ENCODE results near the gene SWI5. TPM values are rescaled to one million over a fixed set of nuclear protein-coding genes. Genes with fewer than 3 reads are reported as not detected.

The SWI5 gene
- total RNA-seq, 4 donors from 2014 or later: 18.5 to 50.2 (median 49.2) TPM

DNA sequence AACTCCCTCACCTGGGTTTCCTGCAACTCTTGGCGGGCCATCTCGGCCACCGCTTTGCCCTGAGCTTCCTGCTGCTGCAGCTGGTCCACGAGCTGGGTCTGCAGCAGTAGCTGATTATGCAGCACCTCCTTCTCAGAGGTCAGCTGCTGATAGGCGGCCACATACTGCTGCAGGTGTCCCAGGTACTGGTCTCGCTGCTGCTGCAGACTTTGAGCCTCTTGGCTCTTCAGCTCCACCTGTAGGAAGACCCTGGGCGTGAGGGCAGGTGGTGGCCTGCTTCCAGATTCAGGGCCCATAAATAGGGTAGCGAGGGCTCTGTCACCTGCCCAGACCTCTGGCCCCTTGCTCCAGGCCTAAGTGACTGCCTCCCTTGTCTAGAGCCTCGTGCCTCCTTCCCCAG is 16.9 kb upstream of the SWI5 start:
- Histone ChIP-seq H3K36me3 (peaks cover 62 to 65% of the 10 kb centered on the region in 2 donors), H3K4me1 (no peaks in the 10 kb centered on the region), H3K9me3 (no peaks in the 10 kb centered on the region), H3K27me3 (no peaks in the 10 kb centered on the region), H3K27ac (no peak overlapping the region), H3K4me3 (replicated peaks in 1 of 3) (no peak overlapping the region)
- WGBS, 2 donors: 93 to 97% methylated on average over 5 to 9 of the region's 9 CpGs
- DNase-seq: no peak
- TF ChIP-seq, protein P1, sequence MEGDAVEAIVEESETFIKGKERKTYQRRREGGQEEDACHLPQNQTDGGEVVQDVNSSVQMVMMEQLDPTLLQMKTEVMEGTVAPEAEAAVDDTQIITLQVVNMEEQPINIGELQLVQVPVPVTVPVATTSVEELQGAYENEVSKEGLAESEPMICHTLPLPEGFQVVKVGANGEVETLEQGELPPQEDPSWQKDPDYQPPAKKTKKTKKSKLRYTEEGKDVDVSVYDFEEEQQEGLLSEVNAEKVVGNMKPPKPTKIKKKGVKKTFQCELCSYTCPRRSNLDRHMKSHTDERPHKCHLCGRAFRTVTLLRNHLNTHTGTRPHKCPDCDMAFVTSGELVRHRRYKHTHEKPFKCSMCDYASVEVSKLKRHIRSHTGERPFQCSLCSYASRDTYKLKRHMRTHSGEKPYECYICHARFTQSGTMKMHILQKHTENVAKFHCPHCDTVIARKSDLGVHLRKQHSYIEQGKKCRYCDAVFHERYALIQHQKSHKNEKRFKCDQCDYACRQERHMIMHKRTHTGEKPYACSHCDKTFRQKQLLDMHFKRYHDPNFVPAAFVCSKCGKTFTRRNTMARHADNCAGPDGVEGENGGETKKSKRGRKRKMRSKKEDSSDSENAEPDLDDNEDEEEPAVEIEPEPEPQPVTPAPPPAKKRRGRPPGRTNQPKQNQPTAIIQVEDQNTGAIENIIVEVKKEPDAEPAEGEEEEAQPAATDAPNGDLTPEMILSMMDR (IDR thresholded peaks at IDR 0.05): no peak
- no peak for TF ChIP-seq POLR2A (IDR thresholded peaks at IDR 0.05)
- intact Hi-C loops (cut with DNase I): no loop called here

DNA sequence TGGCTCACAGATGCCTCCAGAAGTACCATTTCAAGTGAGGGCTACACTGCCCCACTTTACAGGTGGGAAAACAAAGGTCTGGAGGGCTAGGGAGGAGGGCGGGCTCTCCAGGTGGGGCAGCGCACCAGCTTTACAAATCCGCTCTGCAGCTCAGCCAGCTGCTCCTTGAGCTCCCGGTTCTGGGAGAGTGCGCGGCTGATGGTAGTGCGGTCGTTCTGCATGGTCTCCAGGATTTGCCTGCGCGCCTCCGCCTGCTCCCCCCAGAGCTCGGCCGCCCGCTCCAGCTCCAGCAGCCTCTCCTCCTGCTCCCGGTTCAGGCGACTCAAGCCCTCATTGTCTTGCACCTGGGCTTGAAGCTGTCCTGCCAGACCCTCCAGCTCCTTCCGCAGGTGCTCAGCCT is 15.7 kb upstream of the SWI5 start:
- no peaks in the 10 kb centered on the region for H3K4me1 ChIP-seq
- TF ChIP-seq POLR2A (IDR thresholded peaks at IDR 0.05): no peak
- TF ChIP-seq, protein P1 (IDR thresholded peaks at IDR 0.05): no peak
- no peaks in the 10 kb centered on the region for H3K9me3 ChIP-seq
- peaks cover 64 to 72% of the 10 kb centered on the region in 2 donors for H3K36me3 ChIP-seq
- no peaks in the 10 kb centered on the region for H3K27me3 ChIP-seq
- H3K4me3 ChIP-seq (replicated peaks in 1 of 3): no peak overlapping the region
- no peak for DNase-seq
- intact Hi-C loops (cut with DNase I): no loop called here
- H3K27ac ChIP-seq: no peak overlapping the region
- 97% methylated on average over 15 to 17 of the region's 17 CpGs for WGBS, 2 donors

DNA sequence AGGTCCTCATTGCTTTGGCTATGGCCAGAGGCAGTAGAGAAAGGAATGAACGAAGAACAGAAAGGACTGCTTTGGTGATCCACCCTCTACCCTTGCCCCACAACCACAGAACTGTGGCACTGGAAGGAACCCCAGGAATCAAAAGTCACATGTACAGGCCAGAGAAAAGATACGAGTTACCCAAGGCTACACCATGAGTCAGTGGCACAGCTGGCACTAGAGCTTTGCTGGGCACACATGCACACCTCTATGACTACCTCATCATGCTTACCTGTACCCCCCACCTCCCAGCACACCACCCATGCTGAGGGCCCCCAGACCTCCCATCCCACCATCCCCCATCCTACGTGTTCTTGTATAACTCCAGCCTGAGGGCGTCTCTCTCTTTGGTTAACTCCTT is 13.4 kb upstream of the SWI5 start:
- Histone ChIP-seq H3K4me1 (no peaks in the 10 kb centered on the region), H3K4me3 (replicated peaks in 1 of 3) (no peak overlapping the region), H3K9me3 (no peaks in the 10 kb centered on the region), H3K36me3 (peaks cover 69 to 76% of the 10 kb centered on the region in 2 donors), H3K27ac (no peak overlapping the region), H3K27me3 (no peaks in the 10 kb centered on the region)
- WGBS, 2 donors: 87 to 88% methylated on average over 4 of the region's 4 CpGs
- no peak for TF ChIP-seq POLR2A (IDR thresholded peaks at IDR 0.05)
- TF ChIP-seq, protein P1 (IDR thresholded peaks at IDR 0.05): no peak
- DNase-seq: no peak
- intact Hi-C loops (cut with DNase I): no loop called here

DNA sequence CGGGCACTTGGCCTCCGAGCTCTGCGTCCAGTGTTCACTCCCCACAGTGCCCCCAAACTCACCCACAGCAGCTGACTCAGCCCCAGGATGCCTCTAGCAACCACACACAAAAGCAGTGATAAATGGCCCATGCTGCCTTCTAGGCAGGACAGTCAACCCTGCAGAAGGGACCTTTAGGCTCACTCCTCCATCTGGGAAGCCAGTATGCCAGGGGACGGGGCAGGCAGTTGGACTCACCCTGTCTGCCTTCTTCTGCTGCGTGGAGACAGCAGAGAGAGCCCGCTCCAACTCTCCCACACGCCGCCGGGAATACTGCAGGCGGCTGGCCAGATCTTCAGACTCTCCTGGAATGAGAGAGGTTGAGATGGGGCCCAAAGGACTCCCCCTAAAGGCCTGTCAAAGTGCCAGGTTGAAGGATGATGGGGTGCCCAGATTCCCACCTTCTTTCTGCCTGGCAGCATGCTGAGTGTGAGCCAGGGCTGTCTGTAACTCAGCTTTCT is 10.7 kb upstream of the SWI5 start:
- H3K9me3 ChIP-seq: no peaks in the 10 kb centered on the region

DNA sequence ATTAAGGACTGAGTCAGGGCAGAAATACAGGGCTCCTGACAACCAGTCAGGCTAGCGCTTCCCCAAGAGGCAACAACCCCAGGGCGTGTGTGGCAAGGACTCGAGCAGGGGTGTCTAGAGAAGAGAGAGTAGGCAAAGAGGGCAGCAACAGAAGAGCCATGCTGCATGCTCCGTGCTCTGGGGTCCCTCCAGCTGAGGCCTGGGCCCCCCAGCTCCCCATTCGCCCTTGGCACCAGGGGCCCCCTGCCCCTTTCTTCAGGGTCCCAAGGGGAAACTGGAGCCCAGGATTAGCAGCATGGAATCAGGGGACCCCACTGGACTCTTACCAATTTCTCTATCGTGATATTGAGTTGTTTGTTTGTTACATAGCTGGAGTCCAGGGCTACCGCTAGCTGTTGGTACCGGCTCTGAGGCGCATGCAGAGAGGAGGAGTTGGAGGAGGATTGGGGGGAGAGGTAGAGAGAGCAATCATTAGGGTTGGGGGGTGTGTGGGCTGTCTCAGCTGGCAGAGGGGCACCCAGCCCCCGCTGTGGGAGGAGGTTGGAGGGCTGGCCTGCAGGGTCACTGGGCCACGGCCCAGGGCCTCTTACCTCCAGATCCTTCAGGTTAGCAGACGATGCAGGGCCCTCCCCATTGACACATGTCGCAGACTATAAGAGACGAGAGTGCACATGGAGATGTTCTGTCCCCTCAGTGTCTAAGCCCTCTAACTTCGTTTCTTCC is 9.0 kb upstream of the SWI5 start:
- no peak for TF ChIP-seq POLR2A (IDR thresholded peaks at IDR 0.05)
- TF ChIP-seq, protein P1 (IDR thresholded peaks at IDR 0.05): no peak
- Histone ChIP-seq H3K4me1 (no peaks in the 10 kb centered on the region), H3K36me3 (peaks cover 43 to 50% of the 10 kb centered on the region in 2 donors), H3K27ac (no peak overlapping the region), H3K9me3 (no peaks in the 10 kb centered on the region), H3K27me3 (no peaks in the 10 kb centered on the region), H3K4me3 (replicated peaks in 1 of 3) (no peak overlapping the region)
- intact Hi-C loops (cut with DNase I): no loop called here
- no peak for DNase-seq
- 87 to 91% methylated on average over 15 of the region's 15 CpGs for WGBS, 2 donors

More for the DNA sequence above, 10.7 kb upstream of the SWI5 start:
- Histone ChIP-seq H3K4me3 (replicated peaks in 1 of 3) (no peak overlapping the region), H3K27me3 (no peaks in the 10 kb centered on the region), H3K36me3 (peaks cover 49 to 54% of the 10 kb centered on the region in 2 donors), H3K4me1 (no peaks in the 10 kb centered on the region), H3K27ac (no peak overlapping the region)
- no peak for DNase-seq
- TF ChIP-seq, protein P1 (IDR thresholded peaks at IDR 0.05): no peak
- no peak for TF ChIP-seq POLR2A (IDR thresholded peaks at IDR 0.05)
- intact Hi-C loops (cut with DNase I): no loop called here
- 87 to 93% methylated on average over 10 of the region's 10 CpGs for WGBS, 2 donors
